K562 (cell line): Measurements from ENCODE around the gene SLC25A36. TPM values are rescaled to one million over a fixed set of nuclear protein-coding genes. Genes with fewer than 3 reads are reported as not detected.

Source experiments
- E2F1 ChIP-seq: sonication (generic); formaldehyde crosslinking; IDR thresholded peaks from 2 replicates; pipeline ENCODE4 v1.8.1; 2023; ENCODE audit warnings: mild to moderate bottlenecking, missing genetic modification reagents, moderate library complexity
- MCM3 ChIP-seq: fragments of 450-650 bp; IDR thresholded peaks from 2 replicates; pipeline ENCODE4 v1.6.1; 2016
- ZBTB40 ChIP-seq, 2 experiments: fragments of 450-650 bp in 1 of 2; sonication (generic) in 1 of 2; formaldehyde crosslinking in 1 of 2; IDR thresholded peaks; 2 replicates each; pipeline versions ENCODE4 v1.7.1 to v1.9.0; 2016 to 2022; ENCODE audit warnings: inconsistent platforms in 1 of 2, mild to moderate bottlenecking in 1 of 2, missing genetic modification reagents in 1 of 2
- polyA plus RNA-seq, 8 experiments: library from polyadenylated mRNA; depleted of rRNA in 4 of 8; stranded (reverse) in 5 of 8; unstranded in 3 of 8; fragments of >200 nt; fragmentation: Nextera tagmentation in 2 of 8; fragmentation: Illumina TruSeq in 1 of 8; extraction: Ambion mirVana in 2 of 8; extraction: Trizol in 1 of 8; gene quantifications; 2 replicates each; pipeline versions ENCODE4 v1.2.1 to v1.2.3, GENCODE V29; 2011 to 2014; ENCODE audit warnings: inconsistent platforms in 1 of 8, missing spikeins in 1 of 8
- total RNA-seq, 7 experiments: library from RNA; depleted of rRNA in 6 of 7; stranded (reverse); fragments of >200 nt in 6 of 7; fragmentation: Illumina TruSeq in 2 of 7; extraction: Trizol in 2 of 7; gene quantifications; 2 replicates each; pipeline versions ENCODE4 v1.2.1 to v1.2.3, GENCODE V29; 2011 to 2021; ENCODE audit warnings: low replicate concordance in 1 of 7

Gene SLC25A36
- total and polyA plus RNA-seq, 9 of the 15 experiments (the other 6 are each of a cell fraction or from before 2014, with no cell fraction given): 12.0 to 95.3 (median 43.3) TPM

DNA sequence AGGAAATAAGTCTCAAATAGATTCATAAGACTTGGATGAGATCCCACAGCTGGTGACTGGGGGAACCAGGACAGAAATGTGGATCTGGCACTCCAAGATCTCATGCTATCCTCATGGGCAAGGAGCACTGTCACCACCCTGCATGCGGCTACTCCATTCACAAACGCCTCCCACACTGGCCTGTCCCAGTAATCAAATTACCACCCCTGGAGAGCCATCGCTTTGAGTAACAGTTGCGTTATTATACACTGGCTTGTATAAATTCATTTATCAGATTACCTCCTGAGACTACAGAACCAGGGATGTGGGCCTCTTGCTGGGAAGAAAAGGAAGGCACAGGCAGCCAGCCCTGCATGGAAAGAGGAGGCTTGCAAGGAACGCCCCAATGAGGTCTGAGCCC is 27.9 kb upstream of the SLC25A36 start (continued):
- TF ChIP-seq E2F1 (CRISPR knock-in tag) (no peak), ZBTB40 (IDR thresholded peaks at IDR 0.05) (no peak), ZBTB40 (CRISPR knock-in tag; IDR thresholded peaks at IDR 0.05) (no peak), MCM3 (no peak)
